K562 (cell line): ENCODE measurements around the gene GRIK5. TPM values are rescaled to one million over a fixed set of nuclear protein-coding genes. Genes with fewer than 3 reads are reported as not detected.
A peak's percentile ranks its signal among the peaks of the same experiment; 100 is the strongest.

Experiments used
- ADNP ChIP-seq: fragments of 200-800 bp; sonication (Bioruptor generic); IDR thresholded peaks from 2 replicates; pipeline ENCODE4 v1.6.1; 2016; ENCODE audit warnings: missing genetic modification characterization, missing compliant biosample characterization
- ERF ChIP-seq: fragments of 450-650 bp; formaldehyde crosslinking; IDR thresholded peaks from 2 replicates; pipeline ENCODE4 v1.4.0; 2020; ENCODE audit warnings: mild to moderate bottlenecking, mixed read lengths
- HMG20A ChIP-seq: fragments of 450-650 bp; formaldehyde crosslinking; conservative IDR thresholded peaks from 2 replicates; pipeline ENCODE4 v1.4.0; 2020; ENCODE audit warnings: mild to moderate bottlenecking, mixed read lengths
- MCM7 ChIP-seq, 2 experiments: fragments of 450-650 bp; IDR thresholded peaks; 2 replicates each; pipeline ENCODE4 v1.6.1; 2016 to 2018
- NFE2L1 ChIP-seq: fragments of 450-650 bp; IDR thresholded peaks from 2 replicates; pipeline ENCODE4 v1.6.1; 2016; ENCODE audit warnings: missing genetic modification characterization, low read depth, mild to moderate bottlenecking, missing compliant biosample characterization, moderate library complexity, borderline replicate concordance
- TGIF2 ChIP-seq: sonication (generic); formaldehyde crosslinking; IDR thresholded peaks from 2 replicates; pipeline ENCODE4 v1.8.1; 2022; ENCODE audit warnings: mild to moderate bottlenecking, missing genetic modification reagents, moderate library complexity
- ZBTB49 ChIP-seq: sonication (generic); formaldehyde crosslinking; IDR thresholded peaks from 2 replicates; pipeline ENCODE4 v1.8.0; 2022; ENCODE audit warnings: missing genetic modification reagents, mild to moderate bottlenecking, borderline replicate concordance
- ZBTB8A ChIP-seq: fragments of 450-650 bp; IDR thresholded peaks from 2 replicates; pipeline ENCODE4 v1.6.1; 2018; ENCODE audit warnings: mild to moderate bottlenecking, moderate library complexity; ENCODE audit not compliant: partially characterized antibody
- ZNF197 ChIP-seq: fragments of 200-800 bp; sonication (Bioruptor generic); IDR thresholded peaks from 2 replicates; pipeline ENCODE4 v1.6.1; 2016; ENCODE audit warnings: low read depth, missing genetic modification characterization, missing compliant biosample characterization
- ZNF282 ChIP-seq: sonication (generic); formaldehyde crosslinking; IDR thresholded peaks from 2 replicates; pipeline ENCODE4 v1.8.1; 2023; ENCODE audit warnings: missing genetic modification reagents
- polyA plus RNA-seq, 8 experiments: library from polyadenylated mRNA; depleted of rRNA in 4 of 8; stranded (reverse) in 5 of 8; unstranded in 3 of 8; fragments of >200 nt; fragmentation: Nextera tagmentation in 2 of 8; fragmentation: Illumina TruSeq in 1 of 8; extraction: Ambion mirVana in 2 of 8; extraction: Trizol in 1 of 8; gene quantifications; 2 replicates each; pipeline versions ENCODE4 v1.2.1 to v1.2.3, GENCODE V29; 2011 to 2014; ENCODE audit warnings: inconsistent platforms in 1 of 8, missing spikeins in 1 of 8
- total RNA-seq, 7 experiments: library from RNA; depleted of rRNA in 6 of 7; stranded (reverse); fragments of >200 nt in 6 of 7; fragmentation: Illumina TruSeq in 2 of 7; extraction: Trizol in 2 of 7; gene quantifications; 2 replicates each; pipeline versions ENCODE4 v1.2.1 to v1.2.3, GENCODE V29; 2011 to 2021; ENCODE audit warnings: low replicate concordance in 1 of 7
- TF ChIP-seq, protein P1 (sequence below): IDR thresholded peaks from 2 replicates; pipeline ENCODE4 v1.6.1; 2014; ENCODE audit warnings: antibody characterized with exemption
- TF ChIP-seq, protein P2 (sequence below): sonication (generic); formaldehyde crosslinking; IDR thresholded peaks from 2 replicates; pipeline ENCODE4 v1.9.0; 2022; ENCODE audit warnings: mild to moderate bottlenecking, missing genetic modification reagents
- TF ChIP-seq, protein P3 (sequence below), 2 experiments: fragments of 450-650 bp; formaldehyde crosslinking in 1 of 2; IDR thresholded peaks; 2 replicates each; pipeline versions ENCODE4 v1.4.0 to v1.6.1; 2014 to 2020; ENCODE audit warnings: mild to moderate bottlenecking in 2 of 2, borderline replicate concordance in 1 of 2, low read depth in 1 of 2

The GRIK5 gene
- total and polyA plus RNA-seq, 9 of the 15 experiments (the other 6 are each of a cell fraction or from before 2014, with no cell fraction given), result 0.04 to 0.55 (median 0.27) TPM; not detected in 2

- no peak for TF ChIP-seq ZBTB8A
- TF ChIP-seq, protein P1, sequence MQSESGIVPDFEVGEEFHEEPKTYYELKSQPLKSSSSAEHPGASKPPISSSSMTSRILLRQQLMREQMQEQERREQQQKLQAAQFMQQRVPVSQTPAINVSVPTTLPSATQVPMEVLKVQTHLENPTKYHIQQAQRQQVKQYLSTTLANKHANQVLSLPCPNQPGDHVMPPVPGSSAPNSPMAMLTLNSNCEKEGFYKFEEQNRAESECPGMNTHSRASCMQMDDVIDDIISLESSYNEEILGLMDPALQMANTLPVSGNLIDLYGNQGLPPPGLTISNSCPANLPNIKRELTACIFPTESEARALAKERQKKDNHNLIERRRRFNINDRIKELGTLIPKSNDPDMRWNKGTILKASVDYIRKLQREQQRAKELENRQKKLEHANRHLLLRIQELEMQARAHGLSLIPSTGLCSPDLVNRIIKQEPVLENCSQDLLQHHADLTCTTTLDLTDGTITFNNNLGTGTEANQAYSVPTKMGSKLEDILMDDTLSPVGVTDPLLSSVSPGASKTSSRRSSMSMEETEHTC, result no peak
- TF ChIP-seq, protein P2, sequence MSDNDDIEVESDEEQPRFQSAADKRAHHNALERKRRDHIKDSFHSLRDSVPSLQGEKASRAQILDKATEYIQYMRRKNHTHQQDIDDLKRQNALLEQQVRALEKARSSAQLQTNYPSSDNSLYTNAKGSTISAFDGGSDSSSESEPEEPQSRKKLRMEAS (CRISPR knock-in tag), result peak; percentile 83
- TF ChIP-seq NFE2L1 (tag), result no peak
- TF ChIP-seq, protein P3, sequence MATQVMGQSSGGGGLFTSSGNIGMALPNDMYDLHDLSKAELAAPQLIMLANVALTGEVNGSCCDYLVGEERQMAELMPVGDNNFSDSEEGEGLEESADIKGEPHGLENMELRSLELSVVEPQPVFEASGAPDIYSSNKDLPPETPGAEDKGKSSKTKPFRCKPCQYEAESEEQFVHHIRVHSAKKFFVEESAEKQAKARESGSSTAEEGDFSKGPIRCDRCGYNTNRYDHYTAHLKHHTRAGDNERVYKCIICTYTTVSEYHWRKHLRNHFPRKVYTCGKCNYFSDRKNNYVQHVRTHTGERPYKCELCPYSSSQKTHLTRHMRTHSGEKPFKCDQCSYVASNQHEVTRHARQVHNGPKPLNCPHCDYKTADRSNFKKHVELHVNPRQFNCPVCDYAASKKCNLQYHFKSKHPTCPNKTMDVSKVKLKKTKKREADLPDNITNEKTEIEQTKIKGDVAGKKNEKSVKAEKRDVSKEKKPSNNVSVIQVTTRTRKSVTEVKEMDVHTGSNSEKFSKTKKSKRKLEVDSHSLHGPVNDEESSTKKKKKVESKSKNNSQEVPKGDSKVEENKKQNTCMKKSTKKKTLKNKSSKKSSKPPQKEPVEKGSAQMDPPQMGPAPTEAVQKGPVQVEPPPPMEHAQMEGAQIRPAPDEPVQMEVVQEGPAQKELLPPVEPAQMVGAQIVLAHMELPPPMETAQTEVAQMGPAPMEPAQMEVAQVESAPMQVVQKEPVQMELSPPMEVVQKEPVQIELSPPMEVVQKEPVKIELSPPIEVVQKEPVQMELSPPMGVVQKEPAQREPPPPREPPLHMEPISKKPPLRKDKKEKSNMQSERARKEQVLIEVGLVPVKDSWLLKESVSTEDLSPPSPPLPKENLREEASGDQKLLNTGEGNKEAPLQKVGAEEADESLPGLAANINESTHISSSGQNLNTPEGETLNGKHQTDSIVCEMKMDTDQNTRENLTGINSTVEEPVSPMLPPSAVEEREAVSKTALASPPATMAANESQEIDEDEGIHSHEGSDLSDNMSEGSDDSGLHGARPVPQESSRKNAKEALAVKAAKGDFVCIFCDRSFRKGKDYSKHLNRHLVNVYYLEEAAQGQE (IDR thresholded peaks at IDR 0.05; ENCODE audit: borderline replicate concordance), result no peak
- TF ChIP-seq, protein P3 (CRISPR knock-in tag; IDR thresholded peaks at IDR 0.05; ENCODE audit: low read depth), result peak; percentile 82; the same call in 1 of the 2 replicates
- no peak for TF ChIP-seq ZNF282
- TF ChIP-seq ADNP (tag), result no peak
- no peak for TF ChIP-seq TGIF2 (CRISPR knock-in tag)
- TF ChIP-seq ERF (CRISPR knock-in tag), result no peak; the same call in 1 of the 2 replicates
- TF ChIP-seq ZBTB49, result no peak
- TF ChIP-seq MCM7 (IDR thresholded peaks at IDR 0.05), result no peak
- TF ChIP-seq ZNF197 (CRISPR knock-in tag), result 0 out of 2 replicates have a peak, but pooled peaks have one; percentile 5
- no peak for TF ChIP-seq HMG20A (CRISPR knock-in tag)
Measured at GRCh38 chr19:42075616-42076379, 5.8 kb upstream of the GRIK5 start, which contains the start of gene ZNF574 (continued).
